ENCODE results near the gene SLC1A4. TPM values are rescaled to one million over a fixed set of nuclear protein-coding genes. Genes with fewer than 3 reads are reported as not detected.
A peak's percentile ranks its signal among the peaks of the same experiment; 100 is the strongest.

The SLC1A4 gene
- total RNA-seq, 3 donors from 2014 or later, result 8.2 to 14.7 (median 8.4) TPM

DNA sequence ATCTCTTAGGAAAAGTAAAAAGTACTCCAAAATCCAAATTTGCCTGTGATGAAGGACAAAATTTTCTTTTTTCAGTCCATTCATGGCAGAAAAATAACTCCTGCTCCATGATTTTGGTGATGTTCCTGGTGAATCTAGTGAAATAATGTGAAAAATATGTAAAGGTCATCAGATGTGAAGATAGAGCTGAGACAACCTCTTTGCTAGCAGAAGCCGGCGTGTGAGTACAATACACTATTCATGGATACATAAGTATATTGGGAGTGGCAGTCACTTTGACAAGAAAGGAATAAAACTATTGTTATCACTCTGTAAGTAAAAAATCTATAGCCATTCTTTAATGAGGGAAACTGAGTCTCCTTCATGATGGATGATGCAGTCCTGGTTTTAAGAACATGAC is 6.3 kb upstream of the SLC1A4 start:
- intact Hi-C loops (cut with DNase I, micrococcal nuclease), result no loop called here

DNA sequence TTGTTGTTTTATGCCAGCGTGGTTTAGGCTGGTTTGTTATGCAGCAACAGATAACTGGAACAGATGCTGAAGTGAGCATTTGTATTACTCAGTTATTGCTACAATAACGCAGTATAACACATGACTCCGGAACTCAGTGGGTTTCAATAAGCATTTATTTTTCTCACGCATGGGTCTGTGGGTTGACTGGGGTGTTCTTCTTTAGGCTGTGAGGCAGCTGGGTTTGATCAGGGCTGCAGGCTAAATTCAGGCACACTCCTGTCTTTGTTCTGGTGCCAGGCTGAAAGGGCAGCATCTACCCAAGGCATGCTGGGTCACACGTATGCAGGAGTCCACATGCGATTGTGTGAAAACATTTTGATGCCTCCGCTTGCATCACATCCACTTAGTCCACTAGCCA is 3.8 kb upstream of the SLC1A4 start:
- intact Hi-C loops (cut with DNase I, micrococcal nuclease), result no loop called here
- Histone ChIP-seq H3K36me3 (ENCODE audit: low read depth) (no peaks in the 10 kb centered on the region), H3K9me3 (no peaks in the 10 kb centered on the region), H3K4me1 (ENCODE audit: low read depth) (peaks cover 3% of the 10 kb centered on the region), H3K4me3 (no peak overlapping the region)
- DNase-seq, result no peak
- TF ChIP-seq, protein P1, sequence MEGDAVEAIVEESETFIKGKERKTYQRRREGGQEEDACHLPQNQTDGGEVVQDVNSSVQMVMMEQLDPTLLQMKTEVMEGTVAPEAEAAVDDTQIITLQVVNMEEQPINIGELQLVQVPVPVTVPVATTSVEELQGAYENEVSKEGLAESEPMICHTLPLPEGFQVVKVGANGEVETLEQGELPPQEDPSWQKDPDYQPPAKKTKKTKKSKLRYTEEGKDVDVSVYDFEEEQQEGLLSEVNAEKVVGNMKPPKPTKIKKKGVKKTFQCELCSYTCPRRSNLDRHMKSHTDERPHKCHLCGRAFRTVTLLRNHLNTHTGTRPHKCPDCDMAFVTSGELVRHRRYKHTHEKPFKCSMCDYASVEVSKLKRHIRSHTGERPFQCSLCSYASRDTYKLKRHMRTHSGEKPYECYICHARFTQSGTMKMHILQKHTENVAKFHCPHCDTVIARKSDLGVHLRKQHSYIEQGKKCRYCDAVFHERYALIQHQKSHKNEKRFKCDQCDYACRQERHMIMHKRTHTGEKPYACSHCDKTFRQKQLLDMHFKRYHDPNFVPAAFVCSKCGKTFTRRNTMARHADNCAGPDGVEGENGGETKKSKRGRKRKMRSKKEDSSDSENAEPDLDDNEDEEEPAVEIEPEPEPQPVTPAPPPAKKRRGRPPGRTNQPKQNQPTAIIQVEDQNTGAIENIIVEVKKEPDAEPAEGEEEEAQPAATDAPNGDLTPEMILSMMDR (IDR thresholded peaks at IDR 0.05), result no peak
- no peak for ATAC-seq

More for the DNA sequence above, 6.3 kb upstream of the SLC1A4 start:
- Histone ChIP-seq H3K9me3 (no peaks in the 10 kb centered on the region), H3K36me3 (ENCODE audit: low read depth) (no peaks in the 10 kb centered on the region), H3K4me3 (no peak overlapping the region), H3K4me1 (ENCODE audit: low read depth) (no peaks in the 10 kb centered on the region)
- ATAC-seq, result no peak
- no peak for DNase-seq
- TF ChIP-seq, protein P1 (IDR thresholded peaks at IDR 0.05), result no peak

DNA sequence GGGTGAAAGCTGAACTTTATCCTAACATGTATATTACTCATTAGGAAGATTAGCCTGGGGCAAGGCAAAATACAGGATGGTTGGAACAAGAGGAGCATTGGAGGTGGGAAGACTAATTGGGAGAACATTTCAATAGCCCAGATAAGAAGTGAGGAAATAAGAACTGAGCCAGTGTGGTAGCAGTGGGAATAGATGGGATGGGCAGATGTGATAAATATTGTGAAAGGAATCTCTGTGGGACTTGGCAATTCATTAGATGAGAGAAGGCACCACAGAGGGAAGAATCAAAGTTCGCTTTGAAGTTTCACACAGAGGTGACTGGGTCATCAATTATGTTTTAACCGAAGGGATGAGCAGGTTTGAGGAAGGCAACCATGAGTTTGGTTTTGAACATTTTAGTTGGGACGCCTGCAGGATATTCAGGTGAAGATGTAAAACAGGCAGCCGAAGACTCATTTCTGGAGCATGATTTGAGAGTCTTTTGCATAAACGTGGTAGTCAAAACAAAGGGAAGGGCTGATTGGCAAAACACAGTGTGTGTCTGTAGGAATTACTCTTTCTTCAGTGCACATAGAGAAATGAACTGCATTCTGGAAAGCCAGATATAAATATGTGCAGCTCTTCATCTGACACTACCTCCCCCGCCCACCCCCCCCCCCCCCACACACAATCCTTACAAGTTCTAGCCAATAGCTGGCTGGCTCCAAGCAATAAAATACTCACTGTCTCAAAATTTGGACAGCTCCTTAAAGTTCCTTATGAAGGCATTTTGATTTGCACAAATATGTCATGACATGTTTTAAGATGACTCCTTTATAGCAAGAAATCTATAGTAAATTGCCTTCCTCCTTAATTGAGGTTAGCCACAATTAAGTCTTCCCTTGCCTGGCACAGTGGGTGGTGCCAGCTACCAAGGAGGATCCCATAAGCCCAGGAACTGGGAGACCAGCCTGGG is 1.9 kb upstream of the SLC1A4 start:
- ATAC-seq, result no peak

DNA sequence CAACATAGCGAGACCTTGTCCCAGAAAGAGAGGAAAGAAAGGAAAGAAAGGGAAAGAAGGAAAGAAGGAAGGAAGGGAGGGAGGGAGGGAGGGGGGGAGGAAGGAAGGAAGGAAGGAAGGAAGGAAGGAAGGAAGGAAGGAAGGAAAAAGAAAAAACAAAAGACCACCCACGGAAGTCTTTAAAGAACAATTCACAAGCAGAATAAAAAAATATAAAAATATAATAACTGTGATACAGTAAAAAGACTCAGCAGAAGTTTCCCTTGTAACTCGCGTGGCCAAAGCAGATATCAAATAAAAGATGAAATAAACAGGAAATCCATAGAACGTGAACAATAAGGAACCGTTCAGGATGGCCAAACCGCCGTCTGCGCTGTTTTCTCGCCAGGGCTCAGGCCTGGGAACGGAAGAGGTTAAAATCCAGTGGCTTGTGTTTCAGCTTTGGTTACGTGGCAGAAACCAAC is 1.2 kb upstream of the SLC1A4 start:
- H3K9me3 ChIP-seq, result no peaks in the 10 kb centered on the region
- intact Hi-C loops (cut with DNase I, micrococcal nuclease), result no loop called here
- peak overlapping the region; percentile 56 for H3K4me3 ChIP-seq
- H3K4me1 ChIP-seq (ENCODE audit: low read depth), result peaks cover 6% of the 10 kb centered on the region
- TF ChIP-seq, protein P1 (IDR thresholded peaks at IDR 0.05), result no peak
- ATAC-seq (no peak), DNase-seq (no peak)
- no peaks in the 10 kb centered on the region for H3K36me3 ChIP-seq (ENCODE audit: low read depth)

More for the DNA sequence above, 1.9 kb upstream of the SLC1A4 start:
- H3K9me3 ChIP-seq, result no peaks in the 10 kb centered on the region
- TF ChIP-seq, protein P1 (IDR thresholded peaks at IDR 0.05), result no peak
- no peak for DNase-seq
- peaks cover 6% of the 10 kb centered on the region for H3K4me1 ChIP-seq (ENCODE audit: low read depth)
- intact Hi-C loops (cut with DNase I, micrococcal nuclease), result no loop called here
- no peak overlapping the region for H3K4me3 ChIP-seq
- no peaks in the 10 kb centered on the region for H3K36me3 ChIP-seq (ENCODE audit: low read depth)

DNA sequence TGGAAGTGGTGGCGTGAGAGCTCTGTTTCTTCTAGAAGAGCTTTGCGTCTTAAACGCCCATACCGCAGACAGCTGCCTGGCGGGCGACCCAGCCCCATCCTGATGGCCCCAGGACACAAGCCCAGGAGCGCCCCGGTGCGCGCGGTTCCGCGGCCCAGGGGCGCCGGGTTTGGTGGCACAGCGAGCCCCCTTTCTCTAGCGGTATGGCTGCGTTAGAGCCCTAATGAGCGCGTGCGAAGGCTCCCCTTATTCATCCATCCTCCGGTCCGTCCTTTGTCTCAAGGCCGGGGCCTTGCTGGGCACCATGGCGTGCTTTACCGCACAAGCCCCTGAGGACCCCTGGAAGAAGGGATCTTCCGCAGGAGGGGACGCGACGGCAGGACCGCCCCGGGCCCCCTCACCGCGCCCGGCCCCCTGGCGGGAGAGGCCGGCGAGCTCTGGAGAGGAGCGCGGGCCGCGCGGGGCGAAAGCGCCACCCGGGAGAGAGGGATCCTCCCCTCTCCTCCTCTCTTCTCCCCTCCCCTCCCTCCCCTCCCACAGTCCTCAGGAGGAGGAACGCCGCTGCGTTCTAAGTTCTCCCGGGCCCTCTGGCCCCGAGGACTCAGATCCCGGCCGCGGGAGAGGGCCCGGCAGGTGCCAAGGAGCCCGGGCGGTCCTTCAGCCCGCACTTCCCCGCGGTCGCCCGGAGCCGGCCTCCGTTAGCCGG is 626 bp upstream of the SLC1A4 start:
- TF ChIP-seq, protein P1 (IDR thresholded peaks at IDR 0.05), result no peak
- Histone ChIP-seq H3K36me3 (ENCODE audit: low read depth) (no peaks in the 10 kb centered on the region), H3K4me3 (peak overlapping the region; percentile 56), H3K4me1 (ENCODE audit: low read depth) (peaks cover 6% of the 10 kb centered on the region), H3K9me3 (no peaks in the 10 kb centered on the region)
- intact Hi-C loops (cut with DNase I, micrococcal nuclease), result no loop called here
- DNase-seq, result peak; percentile 73 to 80 (median 77)
- ATAC-seq, result peak; percentile 67

Data from mucosa of descending colon (tissue), 3 donors.